ENCODE results near the gene ADORA2B.
A peak's percentile ranks its signal among the peaks of the same experiment; 100 is the strongest.

Gene ADORA2B

DNA sequence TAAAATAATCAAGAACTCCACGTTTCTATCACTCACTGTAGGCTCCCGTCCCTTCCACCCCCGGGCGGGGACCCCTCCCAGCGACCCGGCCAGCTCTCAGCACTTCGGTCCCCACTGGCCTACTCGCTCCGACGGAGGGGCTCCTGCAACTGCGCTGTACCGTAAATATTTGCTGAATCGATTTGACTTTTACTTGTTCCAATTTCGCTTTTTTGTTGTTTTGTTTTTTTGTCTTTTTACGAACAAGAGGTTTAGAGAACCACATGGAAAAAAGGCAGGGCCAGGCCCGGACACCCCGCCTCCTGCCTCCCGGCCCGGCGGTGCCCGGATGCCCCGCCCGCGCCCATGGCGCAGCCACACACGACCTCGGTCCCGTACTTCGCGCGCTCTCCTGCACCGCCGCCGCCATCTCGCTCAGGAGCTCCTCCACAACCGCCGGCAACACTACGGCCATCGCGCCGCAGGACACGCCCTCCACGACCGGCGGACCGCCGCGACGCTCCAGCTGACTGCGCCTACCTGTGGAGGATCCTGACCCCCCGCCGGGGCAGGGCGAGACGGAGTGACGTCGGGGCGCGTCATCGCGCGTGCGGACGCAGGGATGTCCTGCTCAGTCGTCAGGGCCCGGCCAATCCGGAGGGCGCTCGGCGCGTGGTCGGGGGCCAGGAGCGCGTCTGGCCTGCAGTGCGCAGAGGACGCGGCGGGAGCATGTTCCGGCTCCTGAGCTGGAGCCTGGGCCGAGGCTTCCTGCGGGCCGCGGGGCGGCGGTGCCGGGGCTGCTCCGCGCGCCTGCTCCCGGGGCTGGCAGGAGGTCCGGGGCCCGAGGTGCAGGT, 54.4 kb downstream of the ADORA2B start, which contains the start of the genes TTC19 and ZSWIM7:
Gene TTC19, plus strand, starts transcription at position 684 of the 833 bp plus-strand sequence. Its CDS starts 25 bp downstream, at position 709.
Gene ZSWIM7, minus strand, starts transcription at position 564 of the 833 bp plus-strand sequence. Its CDS starts 110 bp downstream, at position 454.
- peak; percentile 89 for FAIRE-seq

DNA sequence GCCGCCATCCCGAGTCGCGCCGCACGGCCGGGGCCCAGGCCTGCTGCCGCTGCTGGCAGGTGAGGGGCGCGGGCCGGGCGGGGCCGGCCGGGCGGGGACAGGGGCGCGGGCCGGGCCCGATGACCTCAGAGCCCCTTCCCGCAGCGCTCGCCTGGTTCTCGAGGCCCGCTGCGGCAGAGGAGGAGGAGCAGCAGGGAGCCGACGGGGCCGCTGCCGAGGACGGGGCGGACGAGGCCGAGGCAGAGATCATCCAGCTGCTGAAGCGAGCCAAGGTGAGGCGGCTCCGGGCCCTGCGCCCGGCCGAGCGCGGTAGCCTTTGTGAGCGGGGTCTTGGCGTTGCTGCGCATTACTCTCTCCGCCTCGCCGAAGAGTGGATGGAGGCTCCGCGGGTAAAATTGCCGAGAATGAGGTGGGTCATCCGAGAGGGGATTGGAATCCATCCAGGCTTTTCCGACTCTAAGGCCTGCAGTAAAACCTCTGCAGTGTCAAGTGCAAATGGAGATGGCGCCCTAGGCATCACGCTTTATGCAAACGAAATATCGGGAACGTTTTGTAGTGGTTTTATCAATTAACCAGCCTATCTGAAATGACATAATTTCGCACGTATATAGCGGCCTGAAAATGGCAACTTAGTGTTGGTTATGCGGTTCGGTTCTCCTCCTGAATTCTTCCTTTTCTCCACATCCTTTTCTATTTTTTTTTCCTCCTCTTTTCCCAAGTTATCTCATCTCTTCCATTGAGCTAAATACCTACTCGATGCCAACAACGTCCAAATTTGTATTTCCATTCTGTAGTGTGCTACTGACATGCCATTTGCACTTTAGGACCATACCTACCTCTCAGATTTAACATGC, 55.3 kb downstream of the ADORA2B start:
- no peak for FAIRE-seq

DNA sequence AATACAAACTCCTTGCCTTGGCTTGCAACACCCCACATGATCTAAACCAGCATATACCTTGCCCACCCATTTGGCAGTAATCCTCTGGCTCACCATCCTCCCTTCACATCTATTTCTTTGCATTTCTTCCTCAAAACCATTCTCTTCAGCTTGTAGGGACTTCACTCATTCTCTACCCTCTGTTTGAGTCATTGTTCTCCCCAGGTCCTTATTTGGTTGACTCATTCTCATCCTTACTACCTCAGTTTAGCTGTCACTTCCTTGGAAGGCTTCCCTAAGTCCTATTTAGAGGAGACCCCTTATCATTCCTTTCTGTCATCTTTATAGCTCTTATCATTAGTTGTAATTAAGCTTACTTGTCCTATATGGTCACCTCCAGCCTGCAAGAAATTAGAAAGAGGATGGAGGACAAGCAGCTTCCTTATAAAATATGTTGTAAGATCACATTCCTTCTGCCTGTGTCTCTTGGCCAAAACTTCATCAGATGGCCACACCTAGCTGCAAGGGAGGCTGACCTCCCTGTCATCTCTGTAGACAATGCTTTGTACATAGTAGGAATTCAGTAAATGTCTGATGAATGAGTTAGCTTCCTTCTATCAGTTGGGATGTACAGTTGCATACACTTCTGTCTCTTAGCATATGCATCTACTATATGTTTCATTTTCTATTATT, 56.4 kb downstream of the ADORA2B start:
- no peak for FAIRE-seq

DNA sequence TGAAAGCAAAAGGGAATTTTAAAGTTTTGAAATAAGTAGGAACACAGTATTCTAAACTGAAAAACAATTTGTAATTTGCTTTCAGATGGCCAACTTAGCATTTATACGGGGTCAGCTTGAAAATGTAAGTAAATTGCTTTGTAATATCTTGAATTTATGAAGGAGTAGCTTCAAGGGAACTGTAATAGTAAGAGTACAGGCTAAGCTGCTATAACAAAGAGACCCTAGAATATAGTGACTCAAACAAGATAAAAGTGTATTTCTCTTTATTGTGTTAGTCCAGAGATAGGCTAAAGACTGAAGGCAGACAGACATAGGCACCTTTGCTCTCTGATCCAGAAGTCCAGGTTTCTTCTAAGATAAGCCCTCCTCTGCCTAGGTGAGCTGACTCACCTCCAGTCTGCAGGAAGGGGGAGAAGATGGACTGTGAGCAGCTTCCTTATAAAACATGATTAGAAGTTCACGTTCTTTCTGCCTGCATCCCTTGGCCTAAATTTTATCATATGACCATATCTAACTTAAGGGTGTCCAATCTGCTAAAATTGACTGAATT, 57.9 kb downstream of the ADORA2B start:
- FAIRE-seq, result no peak

DNA sequence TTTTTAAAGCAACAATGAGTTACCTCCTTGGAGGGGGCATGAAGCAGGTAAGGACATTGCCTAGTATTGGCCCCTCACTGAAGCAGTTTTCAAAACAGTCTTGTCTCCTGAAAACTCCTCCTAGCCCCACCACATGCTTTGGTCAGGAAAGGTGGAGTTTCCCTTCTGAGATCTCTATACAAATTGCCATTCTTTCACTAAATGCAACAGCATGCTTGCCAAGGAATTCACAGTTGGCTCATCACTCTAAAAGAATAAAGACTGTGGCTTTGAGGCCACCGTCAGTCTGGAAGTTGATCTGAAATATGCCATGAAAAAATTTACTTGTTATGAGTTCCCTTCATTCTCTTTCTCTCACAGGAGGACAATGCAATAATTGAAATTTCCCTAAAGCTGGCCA, 58.9 kb downstream of the ADORA2B start:
- FAIRE-seq, result no peak

DNA sequence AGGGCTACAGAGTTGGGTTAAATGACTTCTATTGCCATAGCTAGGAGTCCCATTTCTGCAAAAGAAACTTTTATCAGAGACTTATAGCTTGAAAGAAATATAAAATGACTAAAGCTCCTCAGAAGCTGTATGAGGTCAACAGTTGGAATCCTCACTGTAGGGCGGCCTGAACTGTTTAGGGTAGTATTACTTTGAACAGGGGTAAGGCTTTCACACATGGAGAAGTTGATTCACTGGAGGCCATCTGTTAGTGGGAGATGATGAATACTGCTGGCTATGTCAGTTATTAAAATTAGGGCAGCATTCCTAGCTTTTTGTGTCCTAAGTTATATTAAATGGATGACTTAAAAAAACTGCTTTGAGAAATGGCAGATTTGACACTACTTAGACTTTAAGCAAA, 60.7 kb downstream of the ADORA2B start:
- no peak for FAIRE-seq

DNA sequence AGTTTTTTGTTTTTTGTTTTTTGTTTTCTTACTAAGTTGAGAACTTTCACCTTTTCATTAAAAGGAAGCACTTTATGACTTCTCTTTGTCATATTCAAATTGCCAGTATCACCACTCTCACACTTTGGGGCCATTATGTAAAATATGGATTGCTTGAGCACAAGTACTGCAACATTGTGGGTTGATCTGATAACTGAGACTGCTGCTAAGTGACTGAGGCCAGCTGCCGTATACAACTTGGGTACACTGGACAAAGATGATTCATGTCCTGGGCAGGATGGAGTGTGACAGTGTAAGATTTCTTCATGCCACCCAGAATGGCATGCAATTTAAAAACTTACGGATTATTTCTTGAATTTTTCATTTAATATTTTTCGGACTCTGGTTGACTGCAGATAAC, 62.5 kb downstream of the ADORA2B start:
- no peak for FAIRE-seq

DNA sequence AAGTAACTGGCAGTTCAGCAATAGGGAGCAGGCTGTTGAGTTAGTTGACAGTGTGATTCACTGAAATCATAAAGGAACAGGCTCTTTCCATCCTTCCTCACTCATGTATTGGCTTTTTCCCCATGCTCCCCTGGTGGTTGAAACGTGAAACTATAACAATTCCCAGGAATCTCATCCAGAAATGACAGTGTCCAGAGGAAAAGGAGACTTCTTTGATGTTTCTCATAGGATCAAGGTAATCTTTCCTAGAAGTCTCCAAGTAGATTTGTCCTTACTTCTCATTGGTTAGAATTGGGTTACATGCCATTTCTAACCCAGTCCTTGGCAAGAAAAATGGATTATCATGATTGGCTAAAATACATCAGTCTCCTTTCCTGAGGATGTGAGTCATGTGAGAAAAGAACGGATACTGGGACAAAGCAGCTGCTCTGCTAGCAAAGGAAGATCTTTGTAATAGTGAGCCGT, 69.0 kb downstream of the ADORA2B start:
- peak; percentile 52 for FAIRE-seq

DNA sequence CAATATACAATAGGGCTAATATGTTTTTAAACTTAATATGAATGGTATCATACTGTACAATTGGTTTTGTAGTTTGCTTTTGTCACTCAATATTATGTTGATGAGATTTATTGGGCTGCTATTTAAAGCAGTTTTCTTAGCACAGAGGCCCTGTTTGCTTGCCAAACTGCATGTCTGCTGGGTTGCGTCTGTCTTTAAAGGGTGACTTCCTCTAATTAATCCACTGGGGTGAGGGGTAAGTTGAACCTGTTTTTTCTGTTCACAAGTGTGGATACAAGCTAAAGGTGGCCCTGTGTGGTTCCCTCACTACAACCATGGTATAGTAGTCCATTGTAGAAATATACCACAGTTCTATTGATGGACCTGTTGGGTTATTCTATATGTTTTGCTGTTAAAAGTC, 74.4 kb downstream of the ADORA2B start:
- FAIRE-seq, result no peak

DNA sequence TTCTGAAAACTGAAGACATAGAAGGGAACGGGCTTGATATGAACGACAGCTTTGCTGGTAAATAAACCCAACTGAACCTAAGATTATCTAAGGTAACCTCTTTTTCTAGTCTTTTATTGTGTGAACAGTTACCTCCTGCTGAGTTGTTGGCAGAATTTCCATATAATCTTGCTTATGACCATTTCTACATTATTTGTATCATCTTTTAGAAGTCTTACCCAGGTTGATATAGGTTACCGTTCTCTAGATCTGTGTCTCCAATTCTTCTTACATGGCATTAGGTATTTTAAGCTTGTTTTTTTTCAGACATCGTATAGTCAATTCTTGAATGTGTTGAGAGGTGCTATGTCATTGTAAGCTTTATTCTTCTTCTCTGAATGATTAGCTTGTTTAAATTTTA, 79.0 kb downstream of the ADORA2B start:
- no peak for FAIRE-seq

DNA sequence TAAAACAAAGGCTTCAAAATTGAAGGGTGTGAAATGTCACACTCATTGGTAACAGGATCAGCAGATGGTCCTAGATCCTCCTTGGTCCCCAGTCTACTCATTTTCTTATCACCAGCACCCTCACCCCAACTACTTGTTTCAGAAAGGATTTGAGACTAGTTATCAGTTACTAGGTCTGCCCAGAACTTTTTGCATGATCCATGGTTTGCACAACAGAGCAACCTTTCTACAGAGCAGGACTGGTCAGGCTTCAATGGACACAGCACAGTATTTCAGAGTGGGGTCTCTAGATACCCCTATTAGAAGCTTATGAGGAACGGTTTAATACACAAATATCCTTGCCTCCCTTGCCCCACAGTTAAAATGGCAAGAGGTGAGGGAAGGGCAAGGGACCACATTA, 80.3 kb downstream of the ADORA2B start:
- no peak for FAIRE-seq

Measured in G401.6 (cell line).